COLO668 (cell line): Measurements from ENCODE around the gene DPH1.

ENCODE experiments used
- DNase-seq: peaks from one replicate; lab custom pipeline; 2025; ENCODE audit not compliant: unreplicated experiment; lab: John Stamatoyannopoulos, UW

Gene DPH1

DNA sequence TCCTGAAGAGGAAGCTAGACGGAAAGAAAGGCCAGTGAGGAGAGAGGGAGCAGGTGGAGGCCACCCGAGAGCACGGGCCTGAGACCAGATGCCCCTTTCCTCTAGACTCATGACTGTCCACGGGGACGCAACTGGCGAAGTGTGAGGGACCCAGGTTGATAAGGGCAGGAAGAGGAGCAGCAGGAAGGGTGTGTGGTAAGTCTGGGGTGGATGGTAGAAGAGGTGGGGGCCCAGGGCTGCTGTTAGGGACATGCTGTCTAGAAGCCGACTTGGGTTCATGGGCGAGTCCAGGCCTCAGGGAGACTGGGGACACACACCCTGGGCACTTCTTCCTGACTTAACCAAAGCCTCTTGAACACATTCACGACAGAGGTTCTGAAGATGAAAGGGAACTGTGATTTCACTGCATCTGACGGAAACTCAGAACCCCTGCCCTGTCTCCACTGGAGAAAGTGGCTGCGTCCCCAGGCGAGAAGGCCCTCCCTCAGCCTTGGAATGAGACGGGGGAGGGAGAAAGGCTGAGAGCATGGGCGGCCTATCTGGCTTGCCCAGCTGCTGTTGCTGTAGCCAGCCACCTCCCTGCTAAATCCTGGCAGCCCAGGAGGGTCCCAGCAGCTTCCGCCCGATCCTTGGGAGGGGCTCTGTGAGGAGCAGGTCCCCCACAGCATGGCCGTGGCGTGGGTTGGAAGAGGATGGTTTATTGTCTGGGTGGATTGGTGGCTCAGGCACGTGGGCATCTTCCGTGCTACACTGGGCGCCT lies 30.9 kb downstream of the DPH1 start:
- no peak for DNase-seq

DNA sequence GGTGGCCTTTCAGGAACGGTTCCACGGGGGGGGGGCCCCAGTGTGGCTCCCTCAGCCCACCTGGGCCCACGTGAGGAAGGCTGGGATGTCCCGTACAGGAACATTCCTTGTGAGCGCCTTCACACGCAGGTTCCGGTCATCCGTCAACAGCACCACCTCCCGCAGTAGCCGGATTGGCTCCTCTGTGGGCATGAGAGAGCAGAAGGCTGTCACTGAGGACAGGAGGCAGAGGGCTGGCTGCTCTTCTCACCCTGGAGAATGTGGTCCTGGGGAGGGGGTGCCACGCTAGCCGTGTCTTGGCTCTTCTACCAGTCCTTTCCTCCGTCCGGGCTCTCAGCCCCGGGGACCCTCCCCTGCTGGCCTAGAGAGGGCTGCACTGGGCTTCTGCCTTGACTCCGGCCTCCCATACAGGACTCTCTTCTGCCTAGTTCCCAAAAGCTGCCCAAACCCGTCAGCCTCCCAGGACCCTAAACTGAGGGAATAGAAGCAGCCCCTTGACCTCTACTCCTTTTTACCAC lies 31.5 kb downstream of the DPH1 start:
- DNase-seq: no peak

DNA sequence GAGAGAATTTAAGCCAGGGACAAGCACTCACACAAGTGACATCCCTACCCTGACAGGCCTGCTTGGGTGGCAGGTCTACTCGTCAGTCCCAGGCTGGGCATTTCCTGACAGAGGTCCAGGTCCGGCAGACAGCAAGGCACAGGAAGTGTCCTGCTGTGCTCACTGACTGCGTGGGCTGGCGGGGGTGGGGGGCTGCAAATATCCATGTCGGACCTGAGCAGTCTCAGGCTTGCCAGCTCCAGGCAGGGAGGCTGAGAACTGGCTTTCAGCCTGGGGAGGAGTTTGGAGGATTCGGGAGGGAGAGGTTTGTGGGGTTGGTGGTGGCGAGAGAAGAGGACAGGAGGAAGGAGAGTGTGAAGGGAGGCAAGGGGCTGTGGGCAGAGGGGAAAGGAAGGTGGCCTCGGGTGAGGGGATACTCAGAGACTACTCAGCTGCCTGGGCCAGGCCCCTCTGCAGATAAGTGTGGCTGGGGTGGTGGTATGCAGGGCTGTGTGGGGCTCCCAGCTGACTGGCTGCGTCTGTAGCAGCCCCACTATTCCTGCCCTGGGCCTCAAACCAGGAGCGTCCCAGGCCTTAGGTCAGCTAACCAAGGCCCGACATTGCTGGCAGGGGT lies 32.7 kb downstream of the DPH1 start:
- DNase-seq: no peak

DNA sequence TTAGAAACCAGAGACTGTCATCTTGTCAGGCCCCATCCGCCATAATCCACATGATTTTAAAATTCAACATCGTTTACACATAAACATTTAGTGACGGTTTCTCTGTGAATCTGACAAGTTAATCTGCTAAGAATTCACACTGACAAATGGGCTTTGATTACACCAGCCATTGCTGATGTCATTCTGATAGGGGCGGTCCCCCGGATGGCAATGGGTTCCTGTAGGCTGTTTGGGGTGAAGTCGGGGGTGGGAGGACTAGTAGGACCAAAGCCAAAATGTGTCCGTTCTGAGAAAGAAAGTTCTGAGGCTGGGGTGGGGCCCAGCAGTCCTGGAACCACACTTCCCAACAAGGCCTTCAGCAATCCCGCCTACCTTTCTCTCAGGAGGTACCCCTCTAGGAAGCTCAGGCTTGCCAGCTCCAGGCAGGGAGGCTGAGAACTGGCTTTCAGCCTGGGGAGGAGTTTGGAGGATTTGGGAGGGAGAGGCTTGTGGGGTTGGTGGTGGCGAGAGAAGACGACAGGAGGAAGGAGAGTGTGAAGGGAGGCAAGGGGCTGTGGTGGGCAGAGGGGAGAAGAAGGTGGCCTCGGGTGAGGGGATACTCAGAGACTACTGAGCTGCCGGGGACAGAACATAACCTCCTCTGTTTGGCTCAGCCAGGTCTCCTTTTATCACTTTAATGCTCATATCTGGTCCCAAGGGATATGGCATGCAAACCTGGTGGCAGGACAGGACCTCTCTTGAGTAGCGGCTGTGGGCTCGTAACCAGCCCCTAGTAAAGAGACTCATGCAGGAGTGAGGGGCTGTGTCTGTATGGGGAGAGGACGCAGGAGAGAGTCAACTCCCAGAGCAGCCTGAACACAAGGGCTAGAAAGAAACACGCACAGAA lies 33.6 kb downstream of the DPH1 start:
- no peak for DNase-seq

DNA sequence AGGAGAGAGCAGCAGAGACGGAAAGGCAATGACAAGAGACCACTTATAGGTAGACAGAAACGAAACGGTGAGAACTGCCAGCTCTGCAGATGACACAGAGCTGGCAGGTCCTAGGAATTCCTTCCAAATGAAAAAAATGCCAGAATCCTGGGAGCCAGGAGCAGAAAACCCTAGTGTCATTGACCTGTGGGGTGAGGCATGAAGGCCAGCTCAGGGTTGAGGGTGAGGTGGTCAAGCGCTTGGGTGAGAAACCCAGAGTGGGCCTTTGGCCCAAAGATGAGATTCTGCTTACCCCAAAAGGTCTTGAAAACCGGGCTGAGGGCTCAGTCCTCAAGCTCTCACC lies 34.2 kb downstream of the DPH1 start:
- DNase-seq: no peak

DNA sequence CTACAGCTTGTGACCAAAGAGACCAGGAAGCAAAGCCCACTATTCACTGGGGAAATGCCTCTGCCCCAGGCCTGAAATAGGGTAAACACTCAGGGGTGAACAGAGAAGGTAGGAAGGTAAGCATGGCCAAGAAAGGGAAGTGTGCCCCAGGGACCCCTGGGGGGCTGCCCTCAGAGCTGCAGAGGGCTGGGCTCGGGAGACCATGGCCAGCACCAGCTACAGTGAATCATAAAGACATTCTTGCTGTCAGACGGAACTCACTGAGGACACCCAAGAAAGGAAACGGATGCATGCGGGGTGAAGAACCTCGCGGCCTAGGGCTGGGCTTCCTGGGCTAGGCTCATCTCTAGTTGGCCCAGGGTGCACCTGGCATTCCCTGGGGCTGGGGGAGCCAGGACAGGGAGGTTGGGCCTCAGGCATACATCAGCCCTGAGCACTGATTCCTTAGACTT lies 34.6 kb downstream of the DPH1 start:
- DNase-seq: no peak

DNA sequence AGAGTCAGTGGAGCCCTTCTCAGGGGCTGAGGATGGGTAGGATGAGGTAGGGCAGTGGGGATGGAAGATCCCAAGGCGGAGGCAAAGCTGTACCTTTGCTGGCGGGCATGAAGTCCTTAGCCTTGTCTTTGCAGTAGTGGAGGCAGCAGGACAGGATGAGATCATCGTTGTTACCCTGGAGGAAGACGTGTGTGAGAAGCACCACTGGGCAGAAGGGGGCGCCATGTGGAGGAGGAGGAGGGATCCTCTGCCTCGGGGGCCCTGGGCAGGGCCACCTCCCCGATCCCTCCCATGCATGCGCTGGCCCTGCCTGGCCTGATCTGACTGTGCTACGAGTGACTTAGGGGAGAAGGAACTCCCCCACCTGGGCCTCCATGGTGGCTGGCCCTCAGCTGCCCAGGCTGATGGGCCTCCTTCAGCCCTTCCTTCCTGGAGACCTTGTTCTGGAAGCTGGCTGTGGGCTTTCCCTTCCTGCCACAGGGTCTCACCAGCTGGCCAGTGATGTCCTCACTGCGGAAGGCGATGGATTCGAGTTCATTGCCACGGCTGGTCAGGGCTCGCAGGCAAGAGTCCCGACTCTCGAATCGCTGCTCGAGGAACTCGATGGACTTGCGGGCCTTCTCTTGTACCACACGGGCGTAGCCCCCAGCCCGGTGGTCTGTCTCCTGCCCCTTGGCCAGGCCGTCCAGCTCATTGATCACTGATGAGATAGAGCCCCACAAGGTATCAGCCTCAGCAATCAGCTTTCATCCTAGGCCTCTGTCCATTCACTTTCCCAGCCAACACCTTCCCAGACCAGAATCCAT lies 35.2 kb downstream of the DPH1 start:
- peak; percentile 11 for DNase-seq

DNA sequence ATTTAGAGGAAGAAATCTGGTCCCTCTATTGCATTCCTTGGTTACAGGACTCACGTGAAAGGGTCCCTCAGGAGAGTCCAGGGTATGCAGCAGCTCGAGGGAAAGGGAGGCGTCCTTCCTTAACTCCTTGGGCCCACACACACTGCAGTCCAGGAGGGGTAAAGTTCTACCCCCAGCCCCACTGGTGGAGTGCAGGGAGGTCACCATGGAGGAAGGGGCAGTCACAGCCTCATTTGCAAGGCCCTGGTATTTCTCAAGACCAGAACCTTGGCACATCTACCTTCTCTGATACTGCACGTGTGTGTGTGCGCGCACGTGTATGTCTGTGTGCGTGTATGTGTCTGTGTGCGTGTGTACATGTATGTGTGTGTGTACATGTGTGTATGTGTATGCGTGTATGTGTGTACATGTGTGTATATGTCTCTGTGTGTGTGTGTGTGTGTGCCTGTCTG lies 36.0 kb downstream of the DPH1 start:
- no peak for DNase-seq

DNA sequence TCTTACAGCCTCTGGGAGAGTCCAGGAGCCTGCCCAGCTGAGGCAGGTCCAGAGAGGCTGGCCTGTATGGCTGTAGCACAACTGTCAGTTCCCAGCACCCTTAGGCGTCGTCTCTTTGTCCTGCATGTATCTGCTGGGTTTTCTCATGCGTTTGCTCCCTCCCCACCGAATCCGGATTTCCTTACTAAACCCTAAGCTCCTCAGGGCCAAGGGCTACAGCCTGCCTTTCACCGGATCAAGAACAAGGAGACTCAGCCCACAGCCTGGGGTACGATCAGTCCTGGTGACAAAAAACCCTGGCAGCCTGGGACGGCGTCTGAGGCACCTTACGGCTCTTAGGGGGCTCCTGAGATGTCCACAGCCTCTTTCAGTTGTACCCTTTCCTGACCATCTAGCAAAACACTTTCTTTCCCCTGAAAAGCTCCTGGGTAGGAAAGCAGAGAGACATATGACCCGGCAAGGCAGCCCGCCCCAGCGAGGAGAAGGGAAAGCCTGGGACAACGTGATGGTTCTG lies 37.2 kb downstream of the DPH1 start:
- DNase-seq: no peak

DNA sequence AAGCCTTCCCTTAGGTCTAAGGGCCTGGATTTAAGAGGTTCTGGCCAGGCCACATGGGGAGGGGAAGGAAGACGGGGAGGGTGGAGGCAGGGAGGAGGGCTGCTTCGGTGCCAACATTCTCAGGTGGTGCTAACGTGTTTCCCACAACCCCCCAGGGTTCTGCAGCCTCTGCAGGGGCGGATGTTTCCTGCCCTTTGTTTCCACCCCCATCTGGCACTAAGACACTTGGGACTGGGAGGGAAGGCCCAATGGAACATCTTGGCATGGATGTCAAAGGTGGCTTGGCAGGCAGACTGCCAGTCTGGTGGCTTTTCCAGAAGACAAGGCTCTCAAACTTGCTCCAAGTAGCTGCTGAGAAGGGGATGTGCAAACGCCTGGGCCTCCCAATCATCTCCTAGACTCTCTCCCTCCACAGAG lies 37.7 kb downstream of the DPH1 start:
- no peak for DNase-seq

DNA sequence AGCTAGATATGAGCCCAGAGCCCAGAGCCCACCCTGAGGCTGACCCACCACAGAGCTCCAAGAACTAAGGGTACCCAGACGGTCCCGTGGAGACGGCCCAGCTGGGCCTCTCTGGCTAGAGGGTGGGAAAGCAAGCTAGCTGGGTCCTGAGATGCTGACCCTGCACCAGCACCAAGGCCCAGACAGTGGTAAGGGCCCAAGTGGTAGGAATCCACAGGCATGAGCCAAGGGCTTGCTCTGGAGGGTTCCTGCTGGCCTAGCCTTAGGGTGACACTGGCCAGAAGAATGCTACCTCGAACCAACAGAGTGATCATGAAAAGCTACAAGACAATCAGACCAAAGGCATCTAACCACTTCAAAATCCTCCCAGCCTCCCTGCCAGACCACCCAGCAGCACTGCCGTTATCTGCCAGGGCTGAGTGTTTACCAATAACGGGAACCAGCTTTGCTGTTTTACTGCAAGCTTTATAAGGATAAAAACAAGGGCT lies 38.1 kb downstream of the DPH1 start:
- no peak for DNase-seq

DNA sequence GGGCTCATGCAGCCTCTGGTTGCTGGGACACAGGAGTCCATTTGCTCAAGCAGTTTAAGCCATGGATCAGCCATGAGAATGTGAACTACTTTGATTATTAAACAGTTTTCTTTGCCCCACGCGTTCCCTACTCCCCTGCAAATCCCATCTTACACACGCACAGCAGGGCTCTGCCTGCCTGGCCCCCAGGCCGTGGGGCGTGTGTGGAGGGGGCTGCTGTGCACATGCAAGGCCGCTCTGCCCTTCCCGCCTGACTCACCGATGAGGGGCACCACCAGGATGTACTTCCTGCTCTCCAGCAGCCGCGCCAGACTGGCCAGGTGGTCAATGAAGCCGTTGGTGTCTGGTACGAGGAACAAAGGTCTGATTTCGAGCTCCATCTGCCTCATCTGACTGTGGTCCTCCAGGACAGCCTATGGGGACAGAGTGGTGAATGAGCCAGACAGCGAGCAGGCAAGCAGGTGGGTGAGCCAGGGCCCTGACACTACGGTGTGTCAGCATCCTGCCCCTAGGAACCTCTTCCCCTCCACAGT lies 38.6 kb downstream of the DPH1 start:
- peak; percentile 31 for DNase-seq

DNA sequence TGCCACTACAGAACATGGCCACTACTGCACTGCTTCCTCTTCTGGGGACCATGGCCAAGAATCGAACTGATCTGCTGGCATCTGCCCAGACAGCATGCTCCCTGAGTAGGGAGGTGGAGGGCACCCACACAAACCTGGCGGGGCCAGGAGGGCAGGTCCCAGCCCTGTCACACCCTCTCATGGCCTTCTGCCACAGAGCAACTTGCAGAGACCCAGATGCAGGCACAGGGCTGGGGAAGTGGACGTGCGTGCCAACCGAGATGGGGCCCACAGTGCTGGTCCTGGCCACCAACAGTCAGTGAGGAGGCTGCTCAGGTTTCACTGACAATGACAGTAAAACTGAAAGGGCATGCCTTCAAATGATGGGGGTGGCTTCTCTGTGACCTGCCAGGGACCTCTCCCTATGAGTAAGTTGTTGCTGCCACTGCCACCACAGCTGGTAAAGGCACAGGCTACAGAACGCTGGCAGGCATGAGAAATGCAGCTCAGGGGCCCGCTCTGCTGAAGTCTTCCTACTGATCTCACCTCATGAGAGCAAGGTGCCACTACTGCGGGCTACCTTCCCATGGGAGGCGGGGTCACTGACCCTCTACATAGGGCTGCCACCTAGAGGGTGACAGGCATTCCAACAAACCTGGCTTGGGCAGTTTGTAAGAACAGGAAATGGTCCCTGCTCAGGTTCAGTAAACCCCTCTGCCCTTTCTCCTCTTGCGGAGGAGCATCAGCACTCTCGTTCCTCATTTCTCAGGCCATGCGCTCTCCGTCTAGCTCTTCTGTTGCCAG lies 40.5 kb downstream of the DPH1 start:
- no peak for DNase-seq

DNA sequence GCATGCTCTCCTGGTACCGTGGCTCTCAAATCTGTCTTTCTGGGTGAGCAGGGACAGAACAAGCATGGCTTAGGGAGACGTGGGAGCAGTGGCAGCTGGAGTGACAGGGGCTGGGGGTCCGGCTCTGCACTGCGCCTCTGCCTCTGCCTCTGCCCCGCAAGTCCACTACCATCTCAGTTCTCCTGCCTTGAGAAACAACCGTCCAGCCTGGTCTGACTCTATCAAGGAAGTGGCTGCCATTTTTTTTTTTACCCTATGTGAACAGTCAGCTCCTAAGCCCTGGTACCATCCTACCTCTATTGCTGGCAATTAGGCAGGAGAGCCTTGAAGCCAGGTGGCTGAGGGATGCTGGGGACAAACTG lies 41.1 kb downstream of the DPH1 start:
- DNase-seq: no peak

DNA sequence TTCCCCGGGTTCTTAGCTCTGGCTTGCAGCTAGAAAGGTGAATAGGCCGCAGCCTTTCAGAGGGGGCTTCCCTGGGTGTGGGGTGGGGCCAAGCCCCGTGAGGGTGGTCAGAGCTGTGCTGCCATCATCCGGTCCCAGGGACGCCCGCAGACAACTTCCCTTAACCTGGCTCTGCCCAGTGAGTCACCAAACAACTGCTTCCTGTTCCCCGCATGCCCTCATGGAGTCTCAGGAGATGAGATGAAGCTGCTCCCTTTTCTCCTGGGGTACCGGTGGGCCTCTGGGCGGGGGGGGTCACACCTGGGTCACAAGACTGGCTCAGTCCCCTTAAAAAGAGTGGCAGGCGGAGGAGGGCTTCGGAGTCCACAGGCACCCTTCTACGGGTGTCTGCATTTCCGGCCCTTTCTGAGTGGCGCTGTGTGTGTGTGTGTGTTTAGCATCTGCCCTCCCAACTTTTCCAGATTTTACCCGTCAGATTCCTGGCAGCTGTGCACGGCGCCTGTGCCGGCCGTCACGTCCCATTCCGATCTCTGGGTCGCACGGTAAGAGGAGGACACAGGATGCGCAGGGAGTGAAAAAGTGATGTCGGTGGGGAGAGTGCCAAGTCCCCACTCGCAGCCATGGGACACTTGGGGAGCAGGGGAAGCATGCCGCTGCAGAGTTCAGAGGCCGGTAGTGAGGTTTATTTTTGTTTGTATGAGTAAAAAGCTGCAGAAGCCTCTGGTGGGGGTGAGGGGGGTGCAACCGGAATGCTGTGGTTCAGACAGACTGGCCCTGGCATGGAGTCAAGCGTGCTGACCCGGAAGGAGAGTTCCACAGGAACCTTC lies 41.7 kb downstream of the DPH1 start:
- DNase-seq: no peak

DNA sequence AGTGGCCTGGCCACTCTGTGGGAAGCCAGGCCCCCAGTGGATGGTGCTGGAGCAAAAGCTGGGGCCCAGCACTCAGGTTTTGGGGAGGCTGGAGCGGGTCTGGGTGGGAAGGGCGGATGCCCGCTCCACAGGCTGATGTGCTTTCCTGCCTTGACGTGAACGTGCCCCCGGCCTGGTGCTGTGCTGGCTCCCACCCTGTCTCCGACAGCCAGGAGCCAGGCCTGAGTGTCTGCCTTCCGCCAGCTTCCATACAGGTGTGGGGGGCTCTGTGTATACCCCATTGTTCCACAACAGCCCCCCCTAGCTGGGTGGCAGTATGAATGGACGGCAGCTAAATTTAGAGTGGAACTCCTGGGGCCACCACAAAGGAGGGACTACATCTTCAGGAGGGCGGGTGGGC lies 45.0 kb downstream of the DPH1 start:
- no peak for DNase-seq

DNA sequence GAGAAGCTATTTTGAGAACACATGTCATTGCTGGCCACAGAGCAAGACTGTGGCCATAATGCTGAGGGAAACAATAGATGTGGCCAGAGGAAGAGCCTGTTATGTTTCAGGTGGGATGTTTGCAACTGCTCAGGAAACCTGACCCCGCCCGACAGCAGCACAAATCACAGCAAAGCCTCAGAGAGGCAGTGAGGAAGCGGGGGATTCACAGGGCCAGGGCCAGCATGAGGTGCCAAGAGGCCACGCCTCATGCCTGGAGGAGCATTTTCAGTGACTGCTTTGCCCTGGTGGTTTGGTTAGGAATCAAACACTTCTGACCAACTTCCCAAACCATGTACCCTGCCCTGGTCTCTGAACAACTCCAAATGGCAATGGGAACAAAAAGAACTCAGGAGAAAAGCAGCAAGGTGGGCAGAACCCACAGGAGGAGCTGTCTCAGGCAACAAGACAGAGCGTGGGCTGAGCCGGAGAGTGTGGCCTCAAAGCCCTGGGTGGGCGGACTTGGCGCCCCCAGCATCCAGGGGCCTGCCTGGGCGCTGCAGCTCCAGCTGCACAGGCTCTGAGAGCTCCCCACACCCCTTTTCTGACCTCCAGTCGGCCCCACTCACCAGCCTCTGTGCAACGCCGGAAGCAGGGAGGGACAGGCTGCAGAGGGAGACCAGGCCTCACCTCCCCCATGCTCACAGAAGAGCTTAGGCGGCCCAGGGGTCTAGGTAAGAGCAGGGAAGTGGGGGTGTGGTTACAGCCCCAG lies 45.6 kb downstream of the DPH1 start:
- DNase-seq: no peak
